HepG2 (cell line): ENCODE data around the gene EPN3. TPM values are rescaled to one million over a fixed set of nuclear protein-coding genes. Genes with fewer than 3 reads are reported as not detected.

Source experiments
- ATAC-seq: fragments of 200-7000 bp; cut with Tn5 transposase; 3 replicates; pipeline ENCODE4 v1.9.1; 2020; ENCODE audit warnings: mild to moderate bottlenecking, moderate library complexity
- BruUV-seq: library from RNA; stranded (reverse); fragments of 400-500 nt; replicated peaks from 2 replicates; lab custom pipeline; 2021; lab: Mats Ljungman, UMichigan
- CTCF ChIA-PET: fragments of 300-600 bp; formaldehyde crosslinking; extraction: SDS; loops from one replicate; lab custom pipeline; 2021; ENCODE audit warnings: low total read pairs, inconsistent platforms, low intra/inter-chr PET ratio; lab: Yijun Ruan, JAX
- POLR2A ChIA-PET: fragments of 350-600 bp; sonication (Branson Sonifier 250); formaldehyde crosslinking; loops from one replicate; lab custom pipeline; 2020; ENCODE audit warnings: antibody characterized with exemption, inconsistent platforms; lab: Yijun Ruan, JAX
- DNase-seq: peaks from one replicate; pipeline ENCODE4 v3.0.0-alpha.2; 2015; ENCODE audit warnings: low spot score
- FAIRE-seq: peaks from 3 replicates; lab custom pipeline; 2011; peaks lifted over from hg19 to GRCh38; lab: Jason Lieb, UNC
- H2AFZ ChIP-seq: one replicate; pipeline ENCODE4 v1.6.1; 2011; ENCODE audit warnings: low read length, inconsistent platforms
- H3K27ac ChIP-seq: fragments of 300-600 bp; 3 replicates; pipeline ENCODE4 v1.8.0; 2011; ENCODE audit warnings: mixed run types, mild to moderate bottlenecking, mixed read lengths, low read length, inconsistent platforms; ENCODE audit not compliant: insufficient read depth; ENCODE audit errors: extremely low read length
- H3K27me3 ChIP-seq, 2 experiments: fragments of 200-600 bp in 1 of 2; 2 replicates in 1 of 2; 3 replicates in 1 of 2; pipeline versions ENCODE4 v1.6.0 to v1.8.0; 2011; ENCODE audit warnings: low read length in 2 of 2, mild to moderate bottlenecking in 2 of 2, moderate library complexity in 2 of 2, inconsistent platforms in 1 of 2; ENCODE audit not compliant: insufficient read depth in 2 of 2, control insufficient read depth in 1 of 2
- H3K36me3 ChIP-seq, 2 experiments: fragments of 200-600 bp in 1 of 2; replicated peaks in 1 of 2; 2 replicates in 1 of 2; 3 replicates in 1 of 2; pipeline versions ENCODE4 v1.5.1 to v1.8.0; 2011; ENCODE audit warnings: low read length in 2 of 2, inconsistent platforms in 1 of 2; ENCODE audit not compliant: insufficient read depth in 2 of 2, control insufficient read depth in 1 of 2
- H3K4me1 ChIP-seq: 2 replicates; pipeline ENCODE4 v1.5.1; 2012; ENCODE audit warnings: low read length, inconsistent platforms; ENCODE audit not compliant: insufficient read depth
- H3K4me2 ChIP-seq: 2 replicates; pipeline ENCODE4 v1.6.0; 2011; ENCODE audit warnings: low read depth, low read length, inconsistent platforms
- H3K4me3 ChIP-seq, 3 experiments: fragments of 200-600 bp in 1 of 3; sonication (generic), shearing (Covaris generic) in 1 of 3; replicated peaks in 1 of 3; 2 replicates each; pipeline ENCODE4 v1.5.1; 2011 to 2016; ENCODE audit warnings: low read length in 3 of 3, inconsistent platforms in 2 of 3, low read depth in 2 of 3, mild to moderate bottlenecking in 2 of 3, control low read depth in 1 of 3, mixed read lengths in 1 of 3; ENCODE audit not compliant: insufficient read depth in 1 of 3
- H3K79me2 ChIP-seq: one replicate; pipeline ENCODE4 v1.6.1; 2011; ENCODE audit warnings: low read length, inconsistent platforms; ENCODE audit not compliant: insufficient read depth
- H3K9ac ChIP-seq: 2 replicates; pipeline ENCODE4 v1.6.0; 2011; ENCODE audit warnings: mild to moderate bottlenecking, low read depth, low read length, inconsistent platforms; ENCODE audit not compliant: insufficient read depth
- H3K9me3 ChIP-seq: 2 replicates; pipeline ENCODE4 v1.5.1; 2012; ENCODE audit warnings: mild to moderate bottlenecking, low read length
- H4K20me1 ChIP-seq: 2 replicates; pipeline ENCODE4 v1.6.0; 2011; ENCODE audit warnings: inconsistent platforms, mild to moderate bottlenecking, low read length, moderate library complexity; ENCODE audit not compliant: insufficient read depth
- ERF ChIP-seq: IDR thresholded peaks from 2 replicates; pipeline ENCODE4 v1.6.1; 2018; ENCODE audit warnings: missing biosample characterization, missing genetic modification reagents
- FOXK1 ChIP-seq: sonication (generic); formaldehyde crosslinking; IDR thresholded peaks from 2 replicates; pipeline ENCODE4 v1.4.0; 2020; ENCODE audit warnings: low read depth, missing genetic modification reagents, borderline replicate concordance
- HOXA3 ChIP-seq: sonication (generic); formaldehyde crosslinking; IDR thresholded peaks from 2 replicates; pipeline ENCODE4 v1.5.0; 2020; ENCODE audit warnings: missing genetic modification reagents
- IKZF1 ChIP-seq: fragments of 450-650 bp; IDR thresholded peaks from 2 replicates; pipeline ENCODE4 v1.7.1; 2016
- POGZ ChIP-seq: sonication (generic); formaldehyde crosslinking; IDR thresholded peaks from 2 replicates; pipeline ENCODE4 v1.4.0; 2020; ENCODE audit warnings: mild to moderate bottlenecking, missing genetic modification reagents
- REL ChIP-seq: sonication (generic); formaldehyde crosslinking; conservative IDR thresholded peaks from 2 replicates; pipeline ENCODE4 v1.8.0; 2022; ENCODE audit warnings: mild to moderate bottlenecking, missing genetic modification reagents, moderate library complexity
- SETDB1 ChIP-seq: sonication (generic); formaldehyde crosslinking; IDR thresholded peaks from 2 replicates; pipeline ENCODE4 v1.5.1; 2020; ENCODE audit warnings: missing genetic modification reagents, mild to moderate bottlenecking, borderline replicate concordance
- SP4 ChIP-seq: sonication (generic); formaldehyde crosslinking; IDR thresholded peaks from 2 replicates; pipeline ENCODE4 v1.8.1; 2023; ENCODE audit warnings: mild to moderate bottlenecking, missing genetic modification reagents
- ZEB1 ChIP-seq: IDR thresholded peaks from 2 replicates; pipeline ENCODE4 v1.6.1; 2012; ENCODE audit warnings: mild to moderate bottlenecking, low read depth, inconsistent platforms; ENCODE audit not compliant: insufficient replicate concordance
- ZNF296 ChIP-seq: sonication (generic); formaldehyde crosslinking; conservative IDR thresholded peaks from 2 replicates; pipeline ENCODE4 v1.5.0; 2020; ENCODE audit warnings: mild to moderate bottlenecking, missing genetic modification reagents
- WGBS: methylation state at CpG from one replicate; pipeline ENCODE4 v1.1.6; 2017; ENCODE audit warnings: low lambda C conversion rate; 5-methylcytosine and 5-hydroxymethylcytosine counted together
- in situ Hi-C: cut with HindIII; loops from 2 replicates; pipeline ENCODE4 v1.10.0; 2017; ENCODE audit warnings: low pct_unique_long_range_greater_than_20kb; ENCODE audit not compliant: extremely low pct_ligation_motif_present
- intact Hi-C: fragments of 100-400 bp; cut with micrococcal nuclease; formaldehyde crosslinking; loops from one replicate; pipeline ENCODE4 v1.10.0; 2022; ENCODE audit not compliant: unreplicated experiment
- polyA plus RNA-seq, 8 experiments: library from polyadenylated mRNA; depleted of rRNA in 3 of 8; stranded (reverse) in 7 of 8; unstranded in 1 of 8; fragments of >200 nt; fragmentation: Illumina TruSeq in 4 of 8; extraction: Trizol in 4 of 8; gene quantifications; 2 replicates each; pipeline versions ENCODE4 v1.2.1 to v1.2.3, GENCODE V29; 2011 to 2016; ENCODE audit warnings: low read depth in 4 of 8, missing spikeins in 1 of 8, mixed read lengths in 1 of 8; ENCODE audit not compliant: insufficient read depth in 1 of 8
- total RNA-seq, 5 experiments: library from RNA; depleted of rRNA; stranded (reverse); fragments of >200 nt; fragmentation: Illumina TruSeq; extraction: Trizol; gene quantifications; 2 replicates each; pipeline ENCODE4 v1.2.3, GENCODE V29; 2016; ENCODE audit warnings: low read depth in 1 of 5
- TF ChIP-seq, protein P1 (sequence below): sonication (generic); formaldehyde crosslinking; IDR thresholded peaks from 2 replicates; pipeline ENCODE4 v1.5.1; 2020; ENCODE audit warnings: missing genetic modification reagents, mild to moderate bottlenecking, borderline replicate concordance
- TF ChIP-seq, protein P2 (sequence below): sonication (generic); formaldehyde crosslinking; IDR thresholded peaks from 2 replicates; pipeline ENCODE4 v1.8.1; 2023; ENCODE audit warnings: mild to moderate bottlenecking, moderate library complexity, missing genetic modification reagents
- TF ChIP-seq, protein P3 (sequence below): sonication (generic); formaldehyde crosslinking; IDR thresholded peaks from 2 replicates; pipeline ENCODE4 v1.4.0; 2020; ENCODE audit warnings: missing genetic modification reagents

Gene EPN3
- total and polyA plus RNA-seq, 2 of the 13 experiments (the other 11 are each of a cell fraction or from before 2014, with no cell fraction given), result 0.11 to 0.95 TPM

DNA sequence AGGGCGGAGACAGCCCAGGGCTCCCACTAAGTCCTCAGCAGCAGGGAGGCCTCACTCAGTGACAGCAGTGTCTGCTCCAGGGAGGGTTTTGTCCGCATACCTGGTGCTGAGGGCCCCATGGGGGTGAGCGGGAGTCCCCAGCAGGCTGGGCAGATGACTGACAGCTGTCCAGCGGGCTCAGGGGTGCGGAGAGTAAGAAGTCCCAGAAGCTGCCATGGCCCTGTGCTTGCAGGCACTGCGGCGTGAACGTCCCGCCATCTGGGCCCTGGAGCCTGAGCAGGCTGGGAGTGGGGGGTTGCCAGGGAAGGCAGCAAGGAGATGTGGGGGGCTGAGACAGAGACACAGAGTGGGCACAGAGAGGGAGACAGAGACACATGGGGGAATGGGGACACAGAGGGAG, 48.1 kb downstream of the EPN3 start (continued):
- TF ChIP-seq, protein P1, sequence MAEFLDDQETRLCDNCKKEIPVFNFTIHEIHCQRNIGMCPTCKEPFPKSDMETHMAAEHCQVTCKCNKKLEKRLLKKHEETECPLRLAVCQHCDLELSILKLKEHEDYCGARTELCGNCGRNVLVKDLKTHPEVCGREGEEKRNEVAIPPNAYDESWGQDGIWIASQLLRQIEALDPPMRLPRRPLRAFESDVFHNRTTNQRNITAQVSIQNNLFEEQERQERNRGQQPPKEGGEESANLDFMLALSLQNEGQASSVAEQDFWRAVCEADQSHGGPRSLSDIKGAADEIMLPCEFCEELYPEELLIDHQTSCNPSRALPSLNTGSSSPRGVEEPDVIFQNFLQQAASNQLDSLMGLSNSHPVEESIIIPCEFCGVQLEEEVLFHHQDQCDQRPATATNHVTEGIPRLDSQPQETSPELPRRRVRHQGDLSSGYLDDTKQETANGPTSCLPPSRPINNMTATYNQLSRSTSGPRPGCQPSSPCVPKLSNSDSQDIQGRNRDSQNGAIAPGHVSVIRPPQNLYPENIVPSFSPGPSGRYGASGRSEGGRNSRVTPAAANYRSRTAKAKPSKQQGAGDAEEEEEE, result no peak
- TF ChIP-seq SP4 (CRISPR knock-in tag), result no peak
- no peak for TF ChIP-seq POGZ (CRISPR knock-in tag)
- no peak for TF ChIP-seq ZNF296 (CRISPR knock-in tag)
- TF ChIP-seq, protein P2, sequence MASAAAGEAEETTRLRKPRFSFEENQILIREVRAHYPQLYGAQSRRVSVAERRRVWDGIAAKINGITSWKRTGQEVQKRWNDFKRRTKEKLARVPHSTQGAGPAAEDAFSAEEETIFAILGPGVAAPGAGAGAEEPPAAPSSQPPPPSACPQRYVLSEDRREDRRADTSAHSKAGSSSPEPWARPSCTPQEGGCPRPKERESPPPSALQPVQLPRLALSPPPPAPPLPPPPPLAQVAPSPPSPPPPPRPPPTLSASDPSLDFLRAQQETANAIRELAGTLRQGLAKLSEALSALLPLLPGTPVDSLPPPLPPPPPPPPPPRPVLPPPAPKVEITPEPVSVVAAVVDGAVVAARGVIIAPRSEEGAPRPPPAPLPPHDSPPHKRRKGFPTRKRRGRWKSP (CRISPR knock-in tag), result no peak
- no peak for TF ChIP-seq ERF (CRISPR knock-in tag)

DNA sequence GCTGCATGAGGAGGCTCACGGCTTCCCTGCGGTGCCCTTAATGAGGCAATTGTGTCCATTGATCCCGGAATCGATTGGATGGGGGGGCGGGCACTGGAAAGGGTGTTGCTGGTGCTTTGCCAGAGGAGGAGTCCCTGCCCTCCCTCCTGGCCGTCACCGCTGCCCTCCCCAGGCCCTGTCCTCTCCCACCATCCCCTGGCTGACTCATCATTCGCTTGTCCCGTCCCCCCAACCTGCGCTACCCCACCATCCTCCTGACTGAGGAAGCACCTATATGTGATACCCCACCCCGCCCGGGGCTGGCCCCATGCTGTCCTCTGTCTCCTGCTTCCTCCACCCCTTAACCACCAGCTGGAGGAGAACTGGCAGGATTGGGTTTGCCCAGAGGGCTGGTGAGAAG, 48.8 kb downstream of the EPN3 start:
- CTCF ChIA-PET, result no interaction called here
- POLR2A ChIA-PET, result no interaction called here
- DNase-seq (no peak), FAIRE-seq (no peak), ATAC-seq (no peak)
- Histone ChIP-seq H4K20me1 (no peaks in the 10 kb centered on the region), H3K27me3 (peaks cover 25 to 95% of the 10 kb centered on the region in 2 experiments), H3K4me3 (no peak overlapping the region), H3K36me3 (no peaks in the 10 kb centered on the region), H2AFZ (no peak overlapping the region), H3K9me3 (no peaks in the 10 kb centered on the region), H3K4me1 (no peaks in the 10 kb centered on the region), H3K79me2 (no peaks in the 10 kb centered on the region), H3K4me2 (no peak overlapping the region), H3K9ac (no peak overlapping the region), H3K27ac (no peak overlapping the region)
- 51% methylated on average over 12 of the region's 12 CpGs for WGBS
- TF ChIP-seq IKZF1, result no peak
- no peak for TF ChIP-seq FOXK1 (CRISPR knock-in tag)
- no peak for TF ChIP-seq ZEB1
- TF ChIP-seq, protein P3, sequence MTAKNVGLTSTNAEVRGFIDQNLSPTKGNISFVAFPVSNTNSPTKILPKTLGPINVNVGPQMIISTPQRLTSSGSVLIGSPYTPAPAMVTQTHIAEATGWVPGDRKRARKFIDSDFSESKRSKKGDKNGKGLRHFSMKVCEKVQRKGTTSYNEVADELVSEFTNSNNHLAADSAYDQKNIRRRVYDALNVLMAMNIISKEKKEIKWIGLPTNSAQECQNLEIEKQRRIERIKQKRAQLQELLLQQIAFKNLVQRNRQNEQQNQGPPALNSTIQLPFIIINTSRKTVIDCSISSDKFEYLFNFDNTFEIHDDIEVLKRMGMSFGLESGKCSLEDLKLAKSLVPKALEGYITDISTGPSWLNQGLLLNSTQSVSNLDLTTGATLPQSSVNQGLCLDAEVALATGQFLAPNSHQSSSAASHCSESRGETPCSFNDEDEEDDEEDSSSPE (CRISPR knock-in tag), result no peak
- no peak for TF ChIP-seq SETDB1 (CRISPR knock-in tag)
- no peak for TF ChIP-seq REL (CRISPR knock-in tag)
- no peak for TF ChIP-seq HOXA3 (CRISPR knock-in tag)
- intact Hi-C loops, result no loop called here
- BruUV-seq, result no TSS peak
- in situ Hi-C loops, result no loop called here
